ENCODE measurements around the gene BTBD9.

The BTBD9 gene

DNA sequence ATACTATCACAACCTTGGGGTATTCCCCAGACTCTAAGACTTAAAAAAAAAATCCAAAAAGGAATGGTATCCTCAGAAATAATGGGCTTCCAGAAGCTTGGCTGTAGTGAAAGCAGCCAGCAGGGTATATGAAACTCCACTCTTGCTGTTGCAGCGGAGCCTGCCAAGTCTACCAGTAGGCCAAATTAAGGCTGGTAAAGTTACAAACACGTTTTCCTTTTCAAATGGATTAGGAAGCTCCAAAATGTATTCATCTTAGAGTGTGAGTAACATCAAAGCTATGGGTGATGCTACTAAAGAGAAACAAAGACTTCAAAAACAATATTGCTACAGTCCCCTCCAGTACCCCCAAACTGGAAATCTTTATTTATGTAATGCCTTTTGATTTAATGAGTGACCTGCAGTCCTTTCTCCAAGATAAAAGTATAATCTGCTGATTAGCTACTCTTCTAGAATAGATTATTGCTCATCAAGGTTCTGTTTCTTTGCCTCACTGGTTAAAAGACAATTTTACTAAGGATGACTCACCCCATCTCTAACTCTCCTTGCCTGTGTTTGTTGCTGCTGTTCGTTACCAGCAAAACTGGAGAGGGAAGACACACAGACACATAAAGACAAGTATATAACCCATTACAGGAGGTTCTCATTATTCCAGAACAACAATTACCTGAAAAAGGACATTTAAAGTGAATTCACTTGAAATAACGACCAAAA lies 84.9 kb downstream of the BTBD9 start:
- Histone ChIP-seq H3K36me3 (ENCODE audit: insufficient read depth, insufficient read length, low read length) (no peaks in the 10 kb centered on the region), H3K27me3 (ENCODE audit: insufficient read depth, insufficient read length) (no peaks in the 10 kb centered on the region), H3K4me3 (ENCODE audit: insufficient read length, low read depth) (no peak overlapping the region), H3K9me3 (ENCODE audit: insufficient read depth, low read length) (no peaks in the 10 kb centered on the region), H3K9ac (ENCODE audit: insufficient read length, low read depth) (no peak overlapping the region), H3K4me1 (ENCODE audit: insufficient read depth, insufficient read length) (no peaks in the 10 kb centered on the region)
- DNase-seq (ENCODE audit: low read depth, low spot score) = no peak
- TF ChIP-seq ZNF274 (IDR thresholded peaks at IDR 0.05; ENCODE audit: low read depth, low read length) (no peak), YY1 (IDR thresholded peaks at IDR 0.05; ENCODE audit: insufficient read depth, insufficient read length) (no peak)

DNA sequence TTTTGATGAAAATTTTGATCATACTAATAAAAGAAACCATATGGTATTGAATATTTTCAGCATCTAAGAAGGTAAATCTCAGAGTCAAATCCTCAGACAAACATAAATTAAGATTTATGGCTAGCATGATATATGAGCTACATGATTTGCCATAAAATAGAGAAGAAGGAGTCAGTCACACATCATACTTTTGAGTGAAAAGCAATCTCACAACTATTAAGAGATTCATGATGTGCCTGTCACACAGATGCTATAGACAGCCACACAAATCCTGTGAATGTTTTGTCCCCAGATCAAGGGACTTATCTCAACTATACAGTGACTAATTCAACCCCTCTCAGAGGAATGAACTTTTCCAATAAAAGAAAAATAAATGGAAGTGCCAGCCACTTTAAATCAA lies 85.7 kb downstream of the BTBD9 start:
- Histone ChIP-seq H3K36me3 (ENCODE audit: insufficient read depth, insufficient read length, low read length) (no peaks in the 10 kb centered on the region), H3K27me3 (ENCODE audit: insufficient read depth, insufficient read length) (no peaks in the 10 kb centered on the region), H3K9me3 (ENCODE audit: insufficient read depth, low read length) (no peaks in the 10 kb centered on the region), H3K4me3 (ENCODE audit: insufficient read length, low read depth) (no peak overlapping the region), H3K9ac (ENCODE audit: insufficient read length, low read depth) (no peak overlapping the region), H3K4me1 (ENCODE audit: insufficient read depth, insufficient read length) (no peaks in the 10 kb centered on the region)
- DNase-seq (ENCODE audit: low read depth, low spot score) = no peak
- TF ChIP-seq YY1 (IDR thresholded peaks at IDR 0.05; ENCODE audit: insufficient read depth, insufficient read length) (no peak), ZNF274 (IDR thresholded peaks at IDR 0.05; ENCODE audit: low read depth, low read length) (no peak), SUZ12 (IDR thresholded peaks at IDR 0.05; ENCODE audit: extremely low read depth, insufficient read depth, insufficient read length) (no peak)

DNA sequence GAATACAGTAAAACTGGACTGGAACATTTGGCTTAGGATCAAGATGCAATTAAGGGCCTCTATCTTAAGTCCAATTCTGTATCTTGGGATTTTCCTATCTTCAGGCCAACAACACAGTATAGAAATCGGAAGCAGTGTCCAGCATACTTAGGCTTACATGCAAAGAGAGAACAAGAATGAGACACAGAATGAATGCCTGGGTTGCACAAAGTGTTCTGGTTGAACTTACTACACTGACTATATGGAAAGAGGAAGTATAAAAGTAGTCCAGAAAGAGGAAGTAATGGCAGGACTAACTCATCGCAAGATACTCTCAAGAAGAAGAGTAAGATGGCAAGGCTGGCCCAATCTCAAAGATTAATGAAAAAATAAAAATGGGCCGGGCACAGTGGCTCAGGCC lies 87.6 kb downstream of the BTBD9 start:
- TF ChIP-seq YY1 (IDR thresholded peaks at IDR 0.05; ENCODE audit: insufficient read depth, insufficient read length) = no peak
- no peak for TF ChIP-seq SUZ12 (IDR thresholded peaks at IDR 0.05; ENCODE audit: extremely low read depth, insufficient read depth, insufficient read length)
- TF ChIP-seq ZNF274 (IDR thresholded peaks at IDR 0.05; ENCODE audit: low read depth, low read length) = no peak
- Histone ChIP-seq H3K9me3 (ENCODE audit: insufficient read depth, low read length) (no peaks in the 10 kb centered on the region), H3K27me3 (ENCODE audit: insufficient read depth, insufficient read length) (no peaks in the 10 kb centered on the region), H3K4me3 (ENCODE audit: insufficient read length, low read depth) (no peak overlapping the region), H3K4me1 (ENCODE audit: insufficient read depth, insufficient read length) (no peaks in the 10 kb centered on the region), H3K36me3 (ENCODE audit: insufficient read depth, insufficient read length, low read length) (no peaks in the 10 kb centered on the region), H3K9ac (ENCODE audit: insufficient read length, low read depth) (no peak overlapping the region)
- no peak for DNase-seq (ENCODE audit: low read depth, low spot score)

- no peaks in the 10 kb centered on the region for H3K4me1 ChIP-seq (ENCODE audit: insufficient read depth, insufficient read length)
- no peak for TF ChIP-seq SUZ12 (IDR thresholded peaks at IDR 0.05; ENCODE audit: extremely low read depth, insufficient read depth, insufficient read length)
- H3K36me3 ChIP-seq (ENCODE audit: insufficient read depth, insufficient read length, low read length) = no peaks in the 10 kb centered on the region
- H3K9me3 ChIP-seq (ENCODE audit: insufficient read depth, low read length) = no peaks in the 10 kb centered on the region
- no peak overlapping the region for H3K4me3 ChIP-seq (ENCODE audit: insufficient read length, low read depth)
- no peak overlapping the region for H3K9ac ChIP-seq (ENCODE audit: insufficient read length, low read depth)
- H3K27me3 ChIP-seq (ENCODE audit: insufficient read depth, insufficient read length) = no peaks in the 10 kb centered on the region
- no peak for DNase-seq (ENCODE audit: low read depth, low spot score)
Measured at GRCh38 chr6:38549795-38550194, 89.9 kb downstream of the BTBD9 start.

GRCh38 chr6:38549180-38549579 lies 90.5 kb downstream of the BTBD9 start:
- H3K27me3 ChIP-seq (ENCODE audit: insufficient read depth, insufficient read length) = no peaks in the 10 kb centered on the region
- no peak overlapping the region for H3K4me3 ChIP-seq (ENCODE audit: insufficient read length, low read depth)
- no peak overlapping the region for H3K9ac ChIP-seq (ENCODE audit: insufficient read length, low read depth)
- no peak for DNase-seq (ENCODE audit: low read depth, low spot score)
- H3K36me3 ChIP-seq (ENCODE audit: insufficient read depth, insufficient read length, low read length) = no peaks in the 10 kb centered on the region
- H3K4me1 ChIP-seq (ENCODE audit: insufficient read depth, insufficient read length) = no peaks in the 10 kb centered on the region
- no peak for TF ChIP-seq SUZ12 (IDR thresholded peaks at IDR 0.05; ENCODE audit: extremely low read depth, insufficient read depth, insufficient read length)
- no peaks in the 10 kb centered on the region for H3K9me3 ChIP-seq (ENCODE audit: insufficient read depth, low read length)

GRCh38 chr6:38543022-38543421 lies 96.7 kb downstream of the BTBD9 start:
- H3K9me3 ChIP-seq (ENCODE audit: insufficient read depth, low read length) = no peaks in the 10 kb centered on the region
- H3K9ac ChIP-seq (ENCODE audit: insufficient read length, low read depth) = no peak overlapping the region
- H3K4me3 ChIP-seq (ENCODE audit: insufficient read length, low read depth) = no peak overlapping the region
- DNase-seq (ENCODE audit: low read depth, low spot score) = no peak
- H3K4me1 ChIP-seq (ENCODE audit: insufficient read depth, insufficient read length) = no peaks in the 10 kb centered on the region
- TF ChIP-seq SUZ12 (IDR thresholded peaks at IDR 0.05; ENCODE audit: extremely low read depth, insufficient read depth, insufficient read length) (no peak), ZNF274 (IDR thresholded peaks at IDR 0.05; ENCODE audit: low read depth, low read length) (no peak), YY1 (IDR thresholded peaks at IDR 0.05; ENCODE audit: insufficient read depth, insufficient read length) (no peak)
- H3K36me3 ChIP-seq (ENCODE audit: insufficient read depth, insufficient read length, low read length) = no peaks in the 10 kb centered on the region
- no peaks in the 10 kb centered on the region for H3K27me3 ChIP-seq (ENCODE audit: insufficient read depth, insufficient read length)

DNA sequence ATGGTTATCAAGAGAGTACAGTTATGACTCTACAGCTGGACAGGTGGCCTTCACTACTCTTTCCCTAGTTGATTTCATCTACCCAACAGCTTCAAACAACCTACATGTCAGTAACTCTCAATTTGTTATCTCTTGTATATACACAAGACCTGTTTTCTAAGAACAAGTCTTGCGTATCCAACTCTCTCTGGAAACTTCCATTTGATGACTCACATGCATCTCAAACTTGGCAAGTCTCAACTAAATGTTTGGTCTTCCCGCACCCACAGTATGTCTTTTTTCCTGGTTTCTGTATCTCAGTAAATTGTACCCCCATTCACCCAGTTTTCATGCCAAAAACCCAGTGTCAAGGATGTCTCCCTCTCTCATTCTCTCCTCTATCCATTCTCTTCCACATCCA lies 97.7 kb downstream of the BTBD9 start:
- TF ChIP-seq YY1 (IDR thresholded peaks at IDR 0.05; ENCODE audit: insufficient read depth, insufficient read length) (no peak), SUZ12 (IDR thresholded peaks at IDR 0.05; ENCODE audit: extremely low read depth, insufficient read depth, insufficient read length) (no peak), ZNF274 (IDR thresholded peaks at IDR 0.05; ENCODE audit: low read depth, low read length) (no peak)
- H3K4me3 ChIP-seq (ENCODE audit: insufficient read length, low read depth) = no peak overlapping the region
- no peaks in the 10 kb centered on the region for H3K4me1 ChIP-seq (ENCODE audit: insufficient read depth, insufficient read length)
- DNase-seq (ENCODE audit: low read depth, low spot score) = no peak
- no peaks in the 10 kb centered on the region for H3K9me3 ChIP-seq (ENCODE audit: insufficient read depth, low read length)
- no peak overlapping the region for H3K9ac ChIP-seq (ENCODE audit: insufficient read length, low read depth)
- H3K27me3 ChIP-seq (ENCODE audit: insufficient read depth, insufficient read length) = no peaks in the 10 kb centered on the region
- no peaks in the 10 kb centered on the region for H3K36me3 ChIP-seq (ENCODE audit: insufficient read depth, insufficient read length, low read length)

GRCh38 chr6:38533064-38533463 lies 106.7 kb downstream of the BTBD9 start:
- H3K4me3 ChIP-seq (ENCODE audit: insufficient read length, low read depth) = no peak overlapping the region
- no peak for TF ChIP-seq YY1 (IDR thresholded peaks at IDR 0.05; ENCODE audit: insufficient read depth, insufficient read length)
- TF ChIP-seq ZNF274 (IDR thresholded peaks at IDR 0.05; ENCODE audit: low read depth, low read length) = no peak
- TF ChIP-seq SUZ12 (IDR thresholded peaks at IDR 0.05; ENCODE audit: extremely low read depth, insufficient read depth, insufficient read length) = no peak
- no peaks in the 10 kb centered on the region for H3K4me1 ChIP-seq (ENCODE audit: insufficient read depth, insufficient read length)
- no peaks in the 10 kb centered on the region for H3K36me3 ChIP-seq (ENCODE audit: insufficient read depth, insufficient read length, low read length)
- peaks cover 13% of the 10 kb centered on the region; the same call in 1 of the 2 replicates for H3K9me3 ChIP-seq (ENCODE audit: insufficient read depth, low read length)
- H3K9ac ChIP-seq (ENCODE audit: insufficient read length, low read depth) = no peak overlapping the region
- DNase-seq (ENCODE audit: low read depth, low spot score) = no peak
- no peaks in the 10 kb centered on the region for H3K27me3 ChIP-seq (ENCODE audit: insufficient read depth, insufficient read length)

All from NT2/D1 (cell line).